ENCODE results near the gene LCP1.

LCP1 gene

DNA sequence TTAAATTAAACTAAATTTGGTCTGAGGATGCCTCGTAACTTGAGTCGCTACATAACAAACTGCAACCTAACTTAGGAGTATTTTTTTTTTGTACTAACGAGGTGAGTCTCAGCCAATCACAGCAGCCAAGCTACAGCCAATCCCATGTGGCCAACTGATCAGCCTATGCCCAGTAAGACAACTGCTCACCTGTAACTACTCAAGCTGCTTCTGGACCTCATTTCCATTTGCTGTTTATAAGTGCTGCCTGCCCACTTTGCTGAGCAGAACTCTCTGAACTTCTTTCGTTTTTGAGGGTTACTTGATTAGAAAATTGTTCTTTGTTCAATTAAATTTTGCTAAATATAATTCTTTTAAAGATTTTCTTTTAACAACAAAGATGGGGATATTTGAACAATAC, 81.0 kb downstream of the LCP1 start:
- no peak overlapping the region for H3K9ac ChIP-seq (ENCODE audit: low read length in 2 of 2)
- no peaks in the 10 kb centered on the region for H3K4me1 ChIP-seq (ENCODE audit: control insufficient read depth, insufficient read depth, low read length)
- no peak overlapping the region for H3K4me3 ChIP-seq (ENCODE audit: low read length in 2 of 2)
- no peaks in the 10 kb centered on the region for H3K9me3 ChIP-seq (ENCODE audit: control insufficient read depth in 2 of 2, low read length in 2 of 2)
- H3K27ac ChIP-seq (ENCODE audit: low read length): no peak overlapping the region
- H3K36me3 ChIP-seq (ENCODE audit: control insufficient read depth in 2 of 2, insufficient read depth in 2 of 2, low read length in 2 of 2): no peaks in the 10 kb centered on the region
- H3K27me3 ChIP-seq (ENCODE audit: control insufficient read depth in 1 of 2, insufficient read depth in 2 of 2, low read length in 2 of 2): no peaks in the 10 kb centered on the region

DNA sequence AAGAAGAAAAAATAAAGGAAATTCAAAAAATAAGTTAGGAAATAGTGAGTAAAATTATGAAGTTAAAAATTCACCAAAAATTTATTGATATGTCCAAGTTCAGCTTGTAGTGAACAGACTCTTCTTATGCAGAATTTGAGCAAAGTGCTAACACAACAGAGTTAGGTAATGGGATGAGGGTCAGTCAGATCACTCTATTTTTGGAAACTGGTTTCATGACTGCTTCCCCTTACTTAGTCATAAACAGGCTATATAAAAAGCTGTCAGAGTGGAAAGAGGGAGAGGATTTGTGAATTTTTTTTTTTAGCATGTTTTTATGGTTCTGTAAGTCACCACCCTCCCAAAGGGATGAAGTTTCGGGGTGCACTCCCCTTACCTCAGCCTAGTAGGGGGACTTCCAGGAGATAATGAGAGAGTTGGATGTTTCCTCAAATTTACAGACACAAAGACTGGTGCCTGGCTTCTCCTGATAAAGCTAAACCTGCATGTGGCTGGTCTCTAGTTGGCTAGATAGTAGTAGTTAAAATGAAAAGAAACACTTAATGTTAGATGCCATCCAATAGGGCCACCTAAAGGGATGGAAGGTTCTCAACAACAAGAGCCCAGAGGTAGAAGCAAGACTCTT, 81.7 kb downstream of the LCP1 start:
- Histone ChIP-seq H3K27ac (ENCODE audit: low read length) (no peak overlapping the region), H3K9me3 (ENCODE audit: control insufficient read depth in 2 of 2, low read length in 2 of 2) (no peaks in the 10 kb centered on the region), H3K9ac (ENCODE audit: low read length in 2 of 2) (no peak overlapping the region), H3K4me3 (ENCODE audit: low read length in 2 of 2) (no peak overlapping the region), H3K4me1 (ENCODE audit: control insufficient read depth, insufficient read depth, low read length) (no peaks in the 10 kb centered on the region), H3K36me3 (ENCODE audit: control insufficient read depth in 2 of 2, insufficient read depth in 2 of 2, low read length in 2 of 2) (no peaks in the 10 kb centered on the region), H3K27me3 (ENCODE audit: control insufficient read depth in 1 of 2, insufficient read depth in 2 of 2, low read length in 2 of 2) (no peaks in the 10 kb centered on the region)

DNA sequence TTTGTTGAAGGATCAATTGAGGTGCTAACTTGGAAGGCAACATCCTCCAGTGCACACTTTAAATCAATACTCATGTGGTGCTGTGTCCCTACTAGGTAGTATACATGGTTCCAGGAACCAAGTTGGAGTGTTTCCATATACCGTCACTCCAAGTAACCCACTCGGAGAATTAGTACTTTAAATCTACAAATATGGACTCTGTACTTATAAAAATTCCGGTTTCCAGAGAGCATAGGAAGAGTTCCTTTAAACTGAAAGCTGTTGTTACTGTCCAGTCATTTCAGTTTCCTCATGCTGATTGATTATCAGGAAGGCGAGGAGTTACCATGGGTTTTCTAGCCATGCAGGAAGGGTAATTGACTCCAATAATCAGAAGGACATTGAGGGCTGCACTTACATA, 84.3 kb downstream of the LCP1 start:
- H3K4me3 ChIP-seq (ENCODE audit: low read length in 2 of 2): no peak overlapping the region

DNA sequence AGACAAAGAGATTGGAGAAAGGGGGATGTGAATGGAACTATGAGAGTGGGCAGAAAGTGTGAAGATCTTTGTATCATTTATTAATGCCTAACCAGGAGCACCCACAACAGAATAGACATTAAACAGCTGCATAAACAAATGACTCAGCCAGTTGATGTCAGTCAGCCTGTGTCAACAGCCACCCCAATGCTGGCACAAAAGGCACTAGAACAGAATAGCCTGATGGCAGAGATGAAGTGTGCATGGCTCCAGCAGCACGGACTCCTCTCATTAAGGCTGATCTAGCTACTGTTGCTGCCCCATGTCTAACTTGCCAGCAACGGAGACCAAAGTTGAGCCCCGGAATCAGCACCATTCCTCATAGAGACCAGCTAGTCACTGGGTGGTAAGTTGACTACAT, 85.0 kb downstream of the LCP1 start:
- Histone ChIP-seq H3K9me3 (ENCODE audit: control insufficient read depth in 2 of 2, low read length in 2 of 2) (no peaks in the 10 kb centered on the region), H3K36me3 (ENCODE audit: control insufficient read depth in 2 of 2, insufficient read depth in 2 of 2, low read length in 2 of 2) (no peaks in the 10 kb centered on the region), H3K27me3 (ENCODE audit: control insufficient read depth in 1 of 2, insufficient read depth in 2 of 2, low read length in 2 of 2) (no peaks in the 10 kb centered on the region), H3K4me1 (ENCODE audit: control insufficient read depth, insufficient read depth, low read length) (no peaks in the 10 kb centered on the region), H3K9ac (ENCODE audit: low read length in 2 of 2) (no peak overlapping the region), H3K27ac (ENCODE audit: low read length) (no peak overlapping the region), H3K4me3 (ENCODE audit: low read length in 2 of 2) (no peak overlapping the region)

More for the DNA sequence above, 84.3 kb downstream of the LCP1 start:
- H3K36me3 ChIP-seq (ENCODE audit: control insufficient read depth in 2 of 2, insufficient read depth in 2 of 2, low read length in 2 of 2): no peaks in the 10 kb centered on the region
- H3K27me3 ChIP-seq (ENCODE audit: control insufficient read depth in 1 of 2, insufficient read depth in 2 of 2, low read length in 2 of 2): no peaks in the 10 kb centered on the region
- no peaks in the 10 kb centered on the region for H3K4me1 ChIP-seq (ENCODE audit: control insufficient read depth, insufficient read depth, low read length)
- no peak overlapping the region for H3K27ac ChIP-seq (ENCODE audit: low read length)
- H3K9me3 ChIP-seq (ENCODE audit: control insufficient read depth in 2 of 2, low read length in 2 of 2): no peaks in the 10 kb centered on the region
- no peak overlapping the region for H3K9ac ChIP-seq (ENCODE audit: low read length in 2 of 2)

DNA sequence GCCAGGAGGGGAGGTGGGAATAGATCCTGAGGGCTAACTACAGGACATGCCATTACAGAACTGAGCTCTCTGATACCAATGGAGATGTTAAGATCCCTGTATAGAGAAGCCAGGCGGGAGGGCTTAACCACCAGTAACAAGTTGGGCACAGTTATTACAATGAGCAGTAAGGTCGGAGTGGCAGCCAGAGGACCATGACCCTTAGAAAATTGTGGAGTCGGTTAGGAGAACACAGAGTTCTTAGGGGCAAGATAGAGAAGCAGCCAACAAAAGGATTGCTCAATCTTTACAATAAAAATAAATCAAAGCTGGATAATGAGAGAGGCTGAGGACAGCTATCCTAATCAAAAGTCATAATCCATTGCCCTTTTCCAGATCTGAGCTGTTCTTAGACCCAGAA, 87.5 kb downstream of the LCP1 start:
- Histone ChIP-seq H3K4me3 (ENCODE audit: low read length in 2 of 2) (no peak overlapping the region), H3K36me3 (ENCODE audit: control insufficient read depth in 2 of 2, insufficient read depth in 2 of 2, low read length in 2 of 2) (no peaks in the 10 kb centered on the region), H3K9me3 (ENCODE audit: control insufficient read depth in 2 of 2, low read length in 2 of 2) (no peaks in the 10 kb centered on the region), H3K9ac (ENCODE audit: low read length in 2 of 2) (no peak overlapping the region), H3K27me3 (ENCODE audit: control insufficient read depth in 1 of 2, insufficient read depth in 2 of 2, low read length in 2 of 2) (no peaks in the 10 kb centered on the region), H3K4me1 (ENCODE audit: control insufficient read depth, insufficient read depth, low read length) (no peaks in the 10 kb centered on the region), H3K27ac (ENCODE audit: low read length) (no peak overlapping the region)

DNA sequence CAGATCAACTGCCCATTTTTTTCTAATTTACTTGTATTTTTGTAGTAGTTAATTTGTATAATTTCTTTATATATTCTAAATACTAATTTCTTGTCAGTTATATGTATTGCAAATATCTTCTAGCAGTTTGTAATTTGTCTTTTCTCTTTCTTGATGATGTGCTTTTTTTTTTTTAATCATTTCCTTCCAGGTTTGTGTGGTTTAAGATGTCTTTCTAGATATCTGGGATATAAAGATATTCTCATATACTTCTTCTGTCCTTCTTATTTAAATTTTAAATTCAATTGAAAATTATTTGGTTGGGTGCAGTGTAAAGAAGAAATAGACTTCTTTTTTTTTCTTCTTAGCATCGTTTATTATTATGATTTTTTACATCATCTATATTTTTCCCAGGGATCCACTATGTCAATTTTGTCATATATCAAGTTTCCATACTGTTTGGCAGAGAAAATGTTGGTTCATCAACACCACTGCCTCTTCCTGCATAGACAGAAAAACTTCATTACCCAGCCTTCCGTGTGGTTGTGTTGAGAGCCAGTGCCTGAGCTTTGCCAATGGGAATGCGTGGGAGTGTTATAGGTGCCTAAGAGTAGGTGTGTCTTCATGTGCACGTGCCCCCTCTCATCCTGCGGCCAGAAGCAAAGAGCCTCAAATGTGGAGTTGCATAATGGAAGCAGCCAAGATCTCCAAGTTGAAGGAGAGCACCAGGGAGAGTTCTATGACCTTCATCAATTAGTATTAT, 93.0 kb downstream of the LCP1 start:
- Histone ChIP-seq H3K36me3 (ENCODE audit: control insufficient read depth in 2 of 2, insufficient read depth in 2 of 2, low read length in 2 of 2) (no peaks in the 10 kb centered on the region), H3K27ac (ENCODE audit: low read length) (no peak overlapping the region), H3K9ac (ENCODE audit: low read length in 2 of 2) (no peak overlapping the region), H3K27me3 (ENCODE audit: control insufficient read depth in 1 of 2, insufficient read depth in 2 of 2, low read length in 2 of 2) (no peaks in the 10 kb centered on the region), H3K4me1 (ENCODE audit: control insufficient read depth, insufficient read depth, low read length) (no peaks in the 10 kb centered on the region), H3K4me3 (ENCODE audit: low read length in 2 of 2) (no peak overlapping the region), H3K9me3 (ENCODE audit: control insufficient read depth in 2 of 2, low read length in 2 of 2) (no peaks in the 10 kb centered on the region)

DNA sequence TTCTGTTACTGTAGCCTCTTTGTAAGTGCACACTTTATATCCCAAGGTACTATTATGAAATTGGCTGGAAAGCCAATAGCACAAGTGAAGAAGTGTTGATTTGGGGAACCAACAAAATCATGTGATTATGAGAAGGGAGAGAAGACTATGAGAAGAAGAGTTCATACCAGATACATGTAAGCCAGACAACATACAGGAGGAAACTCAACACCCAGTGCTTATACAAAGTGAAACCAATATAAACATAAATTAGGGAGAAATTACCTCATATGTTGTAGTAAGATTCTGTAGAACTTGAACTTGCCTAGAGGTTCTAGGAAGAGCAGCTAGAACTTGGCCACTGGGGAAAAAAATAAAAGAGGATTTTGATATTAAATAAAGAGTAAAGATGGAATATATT, 94.5 kb downstream of the LCP1 start:
- H3K4me1 ChIP-seq (ENCODE audit: control insufficient read depth, insufficient read depth, low read length): no peaks in the 10 kb centered on the region
- no peak overlapping the region for H3K9ac ChIP-seq (ENCODE audit: low read length in 2 of 2)
- no peaks in the 10 kb centered on the region for H3K36me3 ChIP-seq (ENCODE audit: control insufficient read depth in 2 of 2, insufficient read depth in 2 of 2, low read length in 2 of 2)
- no peaks in the 10 kb centered on the region for H3K9me3 ChIP-seq (ENCODE audit: control insufficient read depth in 2 of 2, low read length in 2 of 2)
- no peak overlapping the region for H3K4me3 ChIP-seq (ENCODE audit: low read length in 2 of 2)
- H3K27me3 ChIP-seq (ENCODE audit: control insufficient read depth in 1 of 2, insufficient read depth in 2 of 2, low read length in 2 of 2): no peaks in the 10 kb centered on the region
- no peak overlapping the region for H3K27ac ChIP-seq (ENCODE audit: low read length)

DNA sequence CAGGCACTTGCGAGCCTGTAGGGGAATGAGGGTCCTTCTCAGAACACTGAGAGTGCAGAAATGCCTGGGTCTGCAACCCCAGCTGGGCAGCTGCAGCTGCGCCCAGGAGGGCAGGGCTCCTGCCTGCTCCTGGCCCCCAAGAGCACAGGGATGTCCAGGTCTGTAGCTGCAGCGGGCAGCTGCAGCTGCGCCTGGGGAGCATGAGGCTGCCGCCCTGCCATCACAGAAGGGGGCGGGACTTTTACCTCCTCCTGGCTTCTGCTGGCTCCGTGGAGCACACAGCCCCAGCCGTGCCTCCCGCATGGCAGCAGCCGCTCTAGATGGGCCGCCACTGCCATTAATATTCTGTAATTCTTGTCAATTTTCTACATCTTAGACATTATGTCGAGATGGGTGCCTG, 95.0 kb downstream of the LCP1 start:
- Histone ChIP-seq H3K9ac (ENCODE audit: low read length in 2 of 2) (no peak overlapping the region), H3K27ac (ENCODE audit: low read length) (no peak overlapping the region), H3K27me3 (ENCODE audit: control insufficient read depth in 1 of 2, insufficient read depth in 2 of 2, low read length in 2 of 2) (no peaks in the 10 kb centered on the region), H3K4me1 (ENCODE audit: control insufficient read depth, insufficient read depth, low read length) (no peaks in the 10 kb centered on the region), H3K4me3 (ENCODE audit: low read length in 2 of 2) (no peak overlapping the region), H3K9me3 (ENCODE audit: control insufficient read depth in 2 of 2, low read length in 2 of 2) (no peaks in the 10 kb centered on the region), H3K36me3 (ENCODE audit: control insufficient read depth in 2 of 2, insufficient read depth in 2 of 2, low read length in 2 of 2) (no peaks in the 10 kb centered on the region)

DNA sequence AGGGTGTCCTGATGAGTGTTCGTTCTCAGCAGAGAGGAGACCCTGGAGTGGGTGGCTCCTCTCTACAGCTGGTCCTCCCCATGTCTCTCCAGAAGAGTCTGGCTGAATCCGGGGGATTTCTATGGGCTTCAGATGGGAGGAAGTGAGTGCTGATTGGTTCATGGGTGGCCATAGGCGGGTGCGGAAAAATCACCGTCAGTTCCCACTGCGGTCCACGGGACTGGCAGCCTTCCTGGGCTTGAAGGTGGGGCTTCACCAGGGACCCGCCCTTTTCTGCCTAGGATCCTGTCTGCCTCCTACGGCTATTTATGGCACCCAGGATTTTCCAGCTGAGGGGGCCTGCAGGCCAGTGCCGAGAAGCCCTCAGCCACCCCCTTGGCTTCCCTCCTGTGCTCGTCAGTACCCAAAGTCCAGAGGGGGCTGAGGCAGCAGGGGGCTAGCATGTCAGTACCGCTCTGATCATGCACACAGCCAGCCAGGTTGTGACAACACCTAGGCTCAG, 95.5 kb downstream of the LCP1 start:
- Histone ChIP-seq H3K4me3 (ENCODE audit: low read length in 2 of 2) (no peak overlapping the region), H3K4me1 (ENCODE audit: control insufficient read depth, insufficient read depth, low read length) (no peaks in the 10 kb centered on the region), H3K27ac (ENCODE audit: low read length) (no peak overlapping the region), H3K9ac (ENCODE audit: low read length in 2 of 2) (no peak overlapping the region), H3K27me3 (ENCODE audit: control insufficient read depth in 1 of 2, insufficient read depth in 2 of 2, low read length in 2 of 2) (no peaks in the 10 kb centered on the region), H3K9me3 (ENCODE audit: control insufficient read depth in 2 of 2, low read length in 2 of 2) (no peaks in the 10 kb centered on the region), H3K36me3 (ENCODE audit: control insufficient read depth in 2 of 2, insufficient read depth in 2 of 2, low read length in 2 of 2) (no peaks in the 10 kb centered on the region)

DNA sequence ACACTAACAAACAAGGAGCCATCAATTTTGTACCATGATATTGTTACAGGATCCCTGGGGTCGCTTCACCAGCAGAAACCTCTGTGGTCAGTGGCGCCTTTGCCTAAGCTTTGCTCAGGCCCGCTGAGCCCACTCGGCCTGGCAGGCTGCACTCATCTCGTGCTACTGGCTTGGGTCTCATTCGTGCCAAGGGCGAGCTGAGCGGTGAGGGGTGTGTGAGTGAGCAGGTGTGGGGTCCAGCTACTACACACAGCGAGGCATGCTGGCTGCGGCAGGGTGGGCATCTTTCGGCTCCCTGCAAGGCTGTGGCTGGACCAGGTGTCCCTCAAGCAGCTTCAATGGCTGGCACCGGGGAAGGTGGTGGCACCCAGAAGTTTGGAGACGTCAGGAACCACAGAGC, 96.2 kb downstream of the LCP1 start:
- no peak overlapping the region for H3K27ac ChIP-seq (ENCODE audit: low read length)
- H3K9ac ChIP-seq (ENCODE audit: low read length in 2 of 2): no peak overlapping the region
- H3K4me1 ChIP-seq (ENCODE audit: control insufficient read depth, insufficient read depth, low read length): no peaks in the 10 kb centered on the region
- no peaks in the 10 kb centered on the region for H3K36me3 ChIP-seq (ENCODE audit: control insufficient read depth in 2 of 2, insufficient read depth in 2 of 2, low read length in 2 of 2)
- no peak overlapping the region for H3K4me3 ChIP-seq (ENCODE audit: low read length in 2 of 2)
- no peaks in the 10 kb centered on the region for H3K27me3 ChIP-seq (ENCODE audit: control insufficient read depth in 1 of 2, insufficient read depth in 2 of 2, low read length in 2 of 2)
- no peaks in the 10 kb centered on the region for H3K9me3 ChIP-seq (ENCODE audit: control insufficient read depth in 2 of 2, low read length in 2 of 2)

DNA sequence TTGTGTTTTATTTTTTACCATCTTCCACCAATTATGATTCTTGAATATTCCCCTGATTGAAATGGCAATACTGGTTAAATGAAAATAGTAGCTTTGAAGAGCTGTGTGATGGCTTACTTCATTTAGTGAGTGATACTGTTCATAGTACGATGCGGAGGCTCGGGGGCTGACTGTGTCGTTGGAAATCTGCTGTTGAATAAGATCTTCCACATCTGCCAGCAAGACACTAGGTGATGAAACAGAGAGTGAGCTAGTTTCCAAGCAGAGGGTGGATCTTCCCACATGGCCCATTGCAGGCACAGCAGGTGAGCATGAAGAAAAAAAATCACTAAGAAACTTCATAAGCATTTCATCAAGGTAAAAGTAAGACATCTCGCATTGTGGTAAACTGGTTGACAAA, 99.7 kb downstream of the LCP1 start:
- Histone ChIP-seq H3K4me3 (ENCODE audit: low read length in 2 of 2) (no peak overlapping the region), H3K4me1 (ENCODE audit: control insufficient read depth, insufficient read depth, low read length) (no peaks in the 10 kb centered on the region), H3K36me3 (ENCODE audit: control insufficient read depth in 2 of 2, insufficient read depth in 2 of 2, low read length in 2 of 2) (no peaks in the 10 kb centered on the region), H3K9me3 (ENCODE audit: control insufficient read depth in 2 of 2, low read length in 2 of 2) (no peaks in the 10 kb centered on the region), H3K27ac (ENCODE audit: low read length) (no peak overlapping the region), H3K9ac (ENCODE audit: low read length in 2 of 2) (no peak overlapping the region), H3K27me3 (ENCODE audit: control insufficient read depth in 1 of 2, insufficient read depth in 2 of 2, low read length in 2 of 2) (no peaks in the 10 kb centered on the region)

Measured in stomach smooth muscle (tissue), 2 donors.